HG03558 (cell line): ENCODE measurements around the gene ADAT3.

Source experiments
- ATAC-seq: cut with Tn5 transposase; IDR thresholded peaks from one replicate; pipeline ENCODE4 v1.9.1; 2021; ENCODE audit warnings: moderate number of reproducible peaks; ENCODE audit not compliant: unreplicated experiment; ENCODE audit errors: extremely low read depth

Gene ADAT3

GRCh38 chr19:1910177-1910576 lies 5.0 kb downstream of the ADAT3 start:
- no peak for ATAC-seq

DNA sequence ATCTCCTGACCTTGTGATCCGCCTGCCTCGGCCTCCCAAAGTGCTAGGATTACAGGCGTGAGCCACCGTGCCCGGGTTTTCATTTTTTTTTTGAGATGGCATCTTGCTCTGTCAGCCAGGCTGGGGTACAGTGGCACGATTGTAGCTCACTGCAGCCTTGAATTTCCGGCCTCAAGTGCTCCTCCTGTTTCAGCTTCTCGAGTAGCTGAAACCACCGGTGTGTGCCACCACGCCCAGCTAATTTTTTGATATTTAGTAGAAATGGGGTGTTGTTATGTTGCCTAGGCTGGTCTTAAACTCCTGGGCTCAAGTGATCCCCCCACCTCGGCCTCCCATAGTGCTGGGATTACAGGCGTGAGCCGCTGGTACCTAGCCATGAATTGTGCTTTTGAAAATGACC lies 5.9 kb downstream of the ADAT3 start:
- ATAC-seq, result no peak

DNA sequence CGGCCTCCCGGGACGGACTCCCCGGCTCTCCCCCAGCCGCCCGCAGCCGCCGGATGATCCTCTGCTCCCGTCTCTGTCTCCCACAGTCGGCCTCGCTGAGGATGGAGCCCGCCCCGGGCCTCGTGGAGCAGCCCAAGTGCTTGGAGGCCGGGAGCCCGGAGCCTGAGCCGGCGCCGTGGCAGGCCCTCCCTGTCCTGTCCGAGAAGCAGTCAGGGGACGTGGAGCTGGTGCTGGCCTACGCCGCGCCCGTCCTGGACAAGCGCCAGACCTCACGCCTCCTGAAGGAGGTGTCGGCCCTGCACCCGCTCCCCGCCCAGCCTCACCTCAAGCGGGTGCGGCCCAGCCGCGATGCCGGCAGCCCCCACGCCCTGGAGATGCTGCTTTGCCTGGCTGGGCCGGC lies 6.8 kb downstream of the ADAT3 start:
- no peak for ATAC-seq

DNA sequence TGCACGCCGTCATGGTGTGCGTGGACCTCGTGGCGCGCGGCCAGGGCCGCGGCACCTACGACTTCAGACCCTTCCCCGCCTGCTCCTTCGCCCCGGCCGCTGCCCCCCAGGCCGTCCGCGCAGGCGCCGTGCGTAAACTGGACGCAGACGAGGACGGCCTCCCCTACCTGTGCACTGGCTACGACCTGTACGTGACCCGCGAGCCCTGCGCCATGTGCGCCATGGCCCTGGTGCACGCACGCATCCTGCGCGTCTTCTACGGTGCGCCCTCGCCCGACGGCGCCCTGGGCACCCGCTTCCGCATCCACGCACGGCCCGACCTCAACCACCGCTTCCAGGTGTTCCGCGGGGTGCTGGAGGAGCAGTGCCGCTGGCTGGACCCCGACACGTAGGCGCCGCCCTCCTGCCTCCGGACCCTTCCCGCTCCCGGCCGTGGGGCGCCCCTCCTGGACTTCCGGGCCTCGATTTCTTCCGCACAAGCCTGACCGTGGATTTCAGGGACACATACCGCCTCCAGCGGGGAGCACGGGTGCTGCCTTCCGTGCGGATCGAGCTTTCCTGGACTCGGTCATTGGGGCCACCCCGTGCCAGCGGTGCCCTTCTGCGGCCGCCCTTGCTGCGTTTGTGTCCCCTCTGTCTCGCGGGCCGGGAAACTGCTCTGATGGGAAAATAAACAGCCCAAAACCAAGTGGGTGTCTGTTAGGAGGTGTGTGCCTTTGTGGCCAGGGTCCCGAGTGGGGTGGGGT lies 7.7 kb downstream of the ADAT3 start:
- no peak for ATAC-seq

DNA sequence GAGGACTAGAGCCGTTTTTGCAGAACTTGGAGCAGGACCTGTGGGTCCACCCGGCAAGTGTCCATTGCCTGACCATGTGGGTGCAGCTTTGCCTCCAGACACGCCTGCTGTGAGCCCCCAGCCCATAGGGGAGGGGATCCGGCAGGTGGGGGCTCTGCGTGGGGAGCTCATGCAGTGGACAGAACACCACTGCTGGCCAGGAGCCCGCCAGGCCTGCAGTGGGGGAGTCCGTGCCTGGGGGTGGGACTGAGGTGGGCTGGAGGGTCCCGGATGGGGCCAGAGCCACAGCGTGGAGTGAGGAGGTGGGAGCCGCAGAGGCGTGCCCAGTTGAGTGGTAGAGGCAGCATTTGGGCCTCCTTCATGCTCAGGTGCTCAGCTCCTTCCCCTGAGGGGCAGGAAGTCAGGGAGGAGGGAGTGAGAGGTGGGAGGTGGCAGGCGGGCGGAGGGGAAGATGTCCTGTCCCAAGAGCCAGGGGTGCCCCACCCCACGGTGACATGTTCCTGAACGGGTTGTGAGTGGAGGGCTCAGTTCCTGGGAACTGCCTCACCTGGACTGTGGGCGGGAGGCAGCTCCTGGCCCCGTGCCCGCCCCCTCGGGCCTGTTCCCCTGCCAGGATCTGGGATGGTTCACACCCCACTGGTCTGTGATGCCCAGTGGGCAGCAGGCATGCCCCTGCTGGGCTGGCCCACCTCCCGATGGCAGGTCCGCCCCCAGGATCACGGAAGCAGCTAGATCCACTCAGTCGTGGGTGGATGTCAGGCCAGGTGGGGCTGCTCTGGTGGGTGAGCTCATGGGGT lies 8.8 kb downstream of the ADAT3 start:
- ATAC-seq, result no peak

- no peak for ATAC-seq
Observed at GRCh38 chr19:1914826-1915341, 9.7 kb downstream of the ADAT3 start.

GRCh38 chr19:1917146-1917545 lies 11.9 kb downstream of the ADAT3 start:
- no peak for ATAC-seq

- no peak for ATAC-seq
Observed at GRCh38 chr19:1917926-1918325, 12.7 kb downstream of the ADAT3 start.

DNA sequence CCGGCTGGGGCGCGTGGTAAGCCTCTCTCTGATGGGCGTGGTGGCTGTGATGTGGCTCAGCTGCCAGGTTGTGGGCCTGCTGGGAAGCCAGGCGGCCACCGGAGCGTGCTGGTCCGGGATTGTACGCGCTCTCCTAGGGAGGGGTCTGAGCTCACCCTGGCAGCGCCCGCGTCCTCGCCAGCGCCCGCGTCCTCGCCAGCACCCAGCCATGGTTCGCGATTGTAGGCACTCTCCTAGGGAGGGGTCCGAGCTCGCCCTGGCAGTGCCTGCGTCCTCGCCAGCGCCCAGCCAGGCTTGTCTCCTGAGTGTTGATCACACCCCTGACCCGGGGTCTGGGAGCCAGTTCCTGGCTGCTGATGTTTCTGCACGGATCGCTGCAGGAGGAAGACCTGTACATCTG lies 13.8 kb downstream of the ADAT3 start:
- no peak for ATAC-seq

- no peak for ATAC-seq
Observed at GRCh38 chr19:1920644-1921043, 15.4 kb downstream of the ADAT3 start.

- ATAC-seq, result no peak
Observed at GRCh38 chr19:1921326-1921725, 16.1 kb downstream of the ADAT3 start.

DNA sequence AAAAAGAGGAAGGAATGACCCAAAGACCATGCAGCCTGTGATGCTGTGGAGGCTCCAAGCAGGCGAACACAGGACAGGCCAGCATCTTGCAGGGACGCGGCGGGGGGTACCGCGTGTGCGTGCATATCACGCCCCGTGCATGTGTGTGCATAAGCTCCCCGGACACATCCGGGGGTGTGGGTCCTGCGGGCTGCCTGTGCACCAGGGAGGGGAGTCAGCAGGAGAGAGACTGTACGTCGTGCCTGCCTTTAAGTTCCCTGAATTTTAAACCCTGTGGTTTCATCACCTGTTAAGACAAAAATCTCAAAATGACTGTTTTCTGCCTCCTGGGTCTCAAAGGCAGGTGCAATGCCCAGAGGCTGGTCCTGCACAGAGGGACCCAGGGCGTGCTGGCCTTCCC lies 16.6 kb downstream of the ADAT3 start:
- ATAC-seq, result no peak

- ATAC-seq, result no peak
Observed at GRCh38 chr19:1922803-1923202, 17.6 kb downstream of the ADAT3 start.

GRCh38 chr19:1923319-1923718 lies 18.1 kb downstream of the ADAT3 start:
- no peak for ATAC-seq

- no peak for ATAC-seq
Observed at GRCh38 chr19:1924320-1924961, 19.2 kb downstream of the ADAT3 start.

GRCh38 chr19:1925544-1925943 lies 20.3 kb downstream of the ADAT3 start:
- ATAC-seq, result no peak

- ATAC-seq, result no peak
Observed at GRCh38 chr19:1929021-1929742, 24.0 kb downstream of the ADAT3 start.

GRCh38 chr19:1931445-1931844 lies 26.2 kb downstream of the ADAT3 start:
- no peak for ATAC-seq

GRCh38 chr19:1932395-1932794 lies 27.2 kb downstream of the ADAT3 start:
- ATAC-seq, result no peak

- ATAC-seq, result no peak
Observed at GRCh38 chr19:1933244-1933643, 28.0 kb downstream of the ADAT3 start.
